WERI-Rb-1 (cell line): Measurements from ENCODE around the gene CCNC.

Experiments
- DNase-seq: peaks from one replicate; pipeline ENCODE4 v3.0.0-alpha.2; 2020
- H3K27ac ChIP-seq: fragments of 250-450 bp; sonication (Bioruptor Pico); 2 replicates; pipeline ENCODE4 v1.5.1; 2020; ENCODE audit warnings: mild to moderate bottlenecking, moderate library complexity
- H3K27me3 ChIP-seq: fragments of 250-450 bp; sonication (Bioruptor Pico); 2 replicates; pipeline ENCODE4 v1.5.1; 2021; ENCODE audit warnings: mild to moderate bottlenecking, low read depth, moderate library complexity; ENCODE audit not compliant: insufficient read depth, severe bottlenecking
- H3K36me3 ChIP-seq: fragments of 250-450 bp; sonication (Bioruptor Pico); 2 replicates; pipeline ENCODE4 v1.5.1; 2020; ENCODE audit warnings: mild to moderate bottlenecking, moderate library complexity
- H3K4me3 ChIP-seq: 2 replicates; pipeline ENCODE4 v1.5.1; 2011; ENCODE audit warnings: low read depth, mild to moderate bottlenecking, control low read depth, low read length
- H3K9me3 ChIP-seq: fragments of 250-450 bp; sonication (Bioruptor Pico); 2 replicates; pipeline ENCODE4 v1.5.1; 2021; ENCODE audit warnings: mild to moderate bottlenecking, moderate library complexity; ENCODE audit not compliant: severe bottlenecking
- CTCF ChIP-seq: IDR thresholded peaks from 2 replicates; pipeline ENCODE4 v1.5.1; 2011; ENCODE audit warnings: low read depth, mild to moderate bottlenecking, control low read depth, inconsistent platforms, low read length

CCNC gene

GRCh38 chr6:99607416-99608036 is 39.1 kb upstream of the CCNC start:
- Histone ChIP-seq H3K27ac (no peak overlapping the region), H3K36me3 (no peaks in the 10 kb centered on the region), H3K27me3 (peaks cover 54% of the 10 kb centered on the region), H3K4me3 (no peak overlapping the region), H3K9me3 (no peaks in the 10 kb centered on the region)
- no peak for TF ChIP-seq CTCF
- DNase-seq = no peak

- Histone ChIP-seq H3K36me3 (no peaks in the 10 kb centered on the region), H3K27ac (no peak within 1 kb of the TSS), H3K9me3 (no peaks in the 10 kb centered on the region), H3K4me3 (no peak within 1 kb of the TSS; the same call in 1 of the 2 replicates), H3K27me3 (peaks cover 61% of the 10 kb centered on the region)
- no peak for TF ChIP-seq CTCF
- no peak for DNase-seq
Observed at GRCh38 chr6:99606656-99607415, 38.4 kb upstream of the CCNC start, which contains the start of gene PRDM13. TSS of gene PRDM13 (plus strand) at chr6:99606833. CDS start at chr6:99607035, 202 bp downstream.

- no peak overlapping the region for H3K27ac ChIP-seq
- TF ChIP-seq CTCF = no peak
- H3K36me3 ChIP-seq = no peaks in the 10 kb centered on the region
- H3K9me3 ChIP-seq = no peaks in the 10 kb centered on the region
- DNase-seq = no peak
- H3K27me3 ChIP-seq = peaks cover 64% of the 10 kb centered on the region
- no peak overlapping the region for H3K4me3 ChIP-seq
Observed at GRCh38 chr6:99605911-99606655, 37.6 kb upstream of the CCNC start.

- DNase-seq = no peak
- Histone ChIP-seq H3K4me3 (no peak overlapping the region), H3K9me3 (no peaks in the 10 kb centered on the region), H3K36me3 (no peaks in the 10 kb centered on the region), H3K27me3 (peaks cover 64% of the 10 kb centered on the region), H3K27ac (no peak overlapping the region)
- 0 out of 2 replicates have a peak, but pooled peaks have one; percentile 25 for TF ChIP-seq CTCF
Observed at GRCh38 chr6:99605074-99605734, 36.7 kb upstream of the CCNC start.

- DNase-seq = no peak
- Histone ChIP-seq H3K9me3 (no peaks in the 10 kb centered on the region), H3K27me3 (peaks cover 64% of the 10 kb centered on the region), H3K27ac (no peak overlapping the region), H3K36me3 (no peaks in the 10 kb centered on the region), H3K4me3 (peak overlapping the region; percentile 46)
- no peak for TF ChIP-seq CTCF
Observed at GRCh38 chr6:99604166-99605073, 36.0 kb upstream of the CCNC start.
